ENCODE results near the gene ADGRD1. TPM values are rescaled to one million over a fixed set of nuclear protein-coding genes. Genes with fewer than 3 reads are reported as not detected.

The ADGRD1 gene
- total and polyA plus RNA-seq, 2 of the 8 experiments (the other 6 are each of a cell fraction or from before 2014, with no cell fraction given) = 0.36 to 0.48 TPM

- no peak for TF ChIP-seq ASH2L (IDR thresholded peaks at IDR 0.05; ENCODE audit: low read length)
- TF ChIP-seq EP300 (IDR thresholded peaks at IDR 0.05; ENCODE audit: borderline replicate concordance in 1 of 2, low read depth in 2 of 2, low read length in 2 of 2) = no peak
Measured at GRCh38 chr12:131188131-131189050, 234.7 kb downstream of the ADGRD1 start (continued).

Measured in H1 (cell line).